Right lobe of liver (tissue), 6 donors: ENCODE data around the gene COX6B1. TPM values are rescaled to one million over a fixed set of nuclear protein-coding genes. Genes with fewer than 3 reads are reported as not detected.
"Not testable (repeated sequence)": the region's sequence is repeated elsewhere in the genome, so short reads cannot be mapped to it uniquely, and the experiment has no call there.

ENCODE experiments used
- ATAC-seq, 4 donors: fragments of 200-7000 bp; cut with Tn5 transposase; one replicate each; pipeline ENCODE4 v1.9.1; 2020; ENCODE audit warnings: mild to moderate bottlenecking in 4 of 4, moderate library complexity in 4 of 4
- DNase-seq, 3 donors: peaks; one replicate each; pipeline ENCODE4 v3.0.0-alpha.2; 2020
- H3K27ac ChIP-seq, 3 donors: fragments of 200-600 bp; one replicate each; pipeline ENCODE4 v1.8.0; 2022
- H3K27me3 ChIP-seq, 2 donors: fragments of 200-600 bp; one replicate each; pipeline ENCODE4 v1.8.0; 2022
- H3K36me3 ChIP-seq, 4 donors: fragments of 200-600 bp; sonication (generic) in 1 of 4; one replicate each; pipeline versions ENCODE4 v1.5.1 to v1.8.0; 2017 to 2022; ENCODE audit warnings: control low read depth in 1 of 4
- H3K4me1 ChIP-seq, 4 donors: fragments of 200-600 bp; sonication (generic) in 1 of 4; one replicate each; pipeline versions ENCODE4 v1.5.1 to v1.8.0; 2017 to 2022; ENCODE audit warnings: control low read depth in 1 of 4
- H3K4me3 ChIP-seq, 3 donors: fragments of 200-600 bp; one replicate each; pipeline ENCODE4 v1.8.0; 2022
- H3K9me3 ChIP-seq, 4 donors: fragments of 200-600 bp; sonication (generic) in 1 of 4; one replicate each; pipeline versions ENCODE4 v1.5.1 to v1.8.0; 2017 to 2022; ENCODE audit warnings: control low read depth in 1 of 4
- CTCF ChIP-seq, 4 donors: fragments of 200-600 bp in 3 of 4; fragments of 450-650 bp in 1 of 4; IDR thresholded peaks; one replicate each; pipeline versions ENCODE4 v1.5.1 to v1.8.0; 2016 to 2022; ENCODE audit warnings: antibody characterized with exemption in 4 of 4, mild to moderate bottlenecking in 2 of 4
- POLR2A ChIP-seq: fragments of 450-650 bp; IDR thresholded peaks from one replicate; pipeline ENCODE4 v1.6.1; 2017; ENCODE audit warnings: antibody characterized with exemption, mild to moderate bottlenecking
- WGBS: methylation state at CpG from one replicate; pipeline ENCODE4 v1.1.6; 2018; ENCODE audit warnings: low coverage, low lambda C conversion rate; ENCODE audit not compliant: insufficient coverage; ENCODE audit errors: missing lambda C conversion rate; 5-methylcytosine and 5-hydroxymethylcytosine counted together
- intact Hi-C, 2 donors: fragments of 100-400 bp; cut with DNase I; formaldehyde crosslinking; loops; one replicate each; pipeline versions ENCODE4 v1.11.2 to v1.14.1; 2022
- total RNA-seq, 6 experiments: library from RNA; depleted of rRNA in 2 of 6; stranded (reverse); fragments of >200 nt in 2 of 6; fragmentation: NEBNext Ultra II Directional in 3 of 6; extraction: Animal tissue kit (Norgen Biotek cat#: 25700) in 3 of 6; gene quantifications; one replicate each; pipeline versions ENCODE4 v1.1.0 to v1.2.4, GENCODE V29; 2016 to 2023
- donor health status: DM: no; HTN: yes; CAD: no.
- donor health status: DM: no; HTN: no; CAD: no.
- donor health status: DM: no; HTN: no; CAD: no.
- donor health status: DM: no; HTN: yes; CAD: no.
- donor health status: DM: no; HTN: yes; CAD: no.

The COX6B1 gene
- total RNA-seq, 6 experiments from 2014 or later: 189 to 697 (median 228) TPM

GRCh38 chr19:35644206-35644986, 3.7 kb upstream of the COX6B1 start:
- WGBS: 0% methylated on average over 26 of the region's 60 CpGs
- Histone ChIP-seq H3K27ac (peak overlapping the region; percentile 71 to 74 (median 74)), H3K4me1 (peaks cover 0 to 4% (median 0%) of the 10 kb centered on the region in 4 donors), H3K27me3 (no peaks in the 10 kb centered on the region), H3K4me3 (peak overlapping the region; percentile 59 to 73 (median 61)), H3K9me3 (no peaks in the 10 kb centered on the region), H3K36me3 (no peaks in the 10 kb centered on the region)
- peak; percentile 82 to 91 (median 86) for ATAC-seq
- peak; percentile 99 for DNase-seq
- intact Hi-C loops: no loop called here
- no peak for TF ChIP-seq CTCF (IDR thresholded peaks at IDR 0.05)
- peak; percentile 50 for TF ChIP-seq POLR2A

- no peaks in the 10 kb centered on the region for H3K27me3 ChIP-seq
- 7% methylated on average over 17 of the region's 20 CpGs for WGBS
- no peaks in the 10 kb centered on the region for H3K36me3 ChIP-seq
- TF ChIP-seq CTCF (IDR thresholded peaks at IDR 0.05) (no peak), POLR2A (peak; percentile 3)
- H3K4me1 ChIP-seq: peaks cover 0 to 8% (median 0%) of the 10 kb centered on the region in 4 donors
- peak overlapping the region; percentile 59 to 73 (median 61) for H3K4me3 ChIP-seq
- DNase-seq (peak; percentile 83 to 89 (median 85)), ATAC-seq (peak; percentile 14 to 54 (median 42))
- intact Hi-C loops: no loop called here
- no peaks in the 10 kb centered on the region for H3K9me3 ChIP-seq
- peak overlapping the region; percentile 71 to 74 (median 74) for H3K27ac ChIP-seq
Measured at GRCh38 chr19:35644987-35645679, 3.0 kb upstream of the COX6B1 start.

GRCh38 chr19:35645680-35646511, 2.2 kb upstream of the COX6B1 start:
- ATAC-seq: no peak
- H3K36me3 ChIP-seq: peaks cover 0 to 2% (median 0%) of the 10 kb centered on the region in 4 donors
- H3K9me3 ChIP-seq: no peaks in the 10 kb centered on the region
- H3K4me1 ChIP-seq: peaks cover 0 to 8% (median 0%) of the 10 kb centered on the region in 4 donors
- peak overlapping the region in 1 of 3 donors; percentile 74 for H3K27ac ChIP-seq
- intact Hi-C loops: no loop called here
- 66% methylated on average over 7 of the region's 7 CpGs for WGBS
- no peak overlapping the region for H3K4me3 ChIP-seq
- H3K27me3 ChIP-seq: no peaks in the 10 kb centered on the region
- TF ChIP-seq POLR2A (no peak), CTCF (IDR thresholded peaks at IDR 0.05) (no peak)
- DNase-seq: no peak

GRCh38 chr19:35650581-35650980, 2.5 kb downstream of the COX6B1 start:
- Histone ChIP-seq H3K9me3 (no peaks in the 10 kb centered on the region), H3K4me3 (no peak overlapping the region), H3K36me3 (peaks cover 0 to 43% (median 7%) of the 10 kb centered on the region in 4 donors), H3K27me3 (no peaks in the 10 kb centered on the region), H3K4me1 (peaks cover 0 to 8% (median 0%) of the 10 kb centered on the region in 4 donors), H3K27ac (no peak overlapping the region)
- ATAC-seq (no peak), DNase-seq (no peak)
- TF ChIP-seq POLR2A (no peak), CTCF (IDR thresholded peaks at IDR 0.05) (no peak)
- WGBS: 76% methylated on average over 8 of the region's 9 CpGs
- intact Hi-C loops: no loop called here

GRCh38 chr19:35654828-35655227, 6.7 kb downstream of the COX6B1 start:
- H3K36me3 ChIP-seq: peaks cover 10 to 82% (median 25%) of the 10 kb centered on the region in 4 donors
- H3K27me3 ChIP-seq, DNase-seq, H3K4me3 ChIP-seq, H3K4me1 ChIP-seq, intact Hi-C loops, H3K9me3 ChIP-seq, H3K27ac ChIP-seq: not testable (repeated sequence)
- 93% methylated on average over 5 of the region's 6 CpGs for WGBS
- ATAC-seq: peak in 1 of 4 donors; percentile 33
